ENCODE measurements around the gene NFATC1. TPM values are rescaled to one million over a fixed set of nuclear protein-coding genes. Genes with fewer than 3 reads are reported as not detected.

Gene NFATC1
- total RNA-seq, 5 donors from 2014 or later (not counting 1 experiment from before 2014, with no cell fraction given) = 58.1 to 108 (median 66.0) TPM

GRCh38 chr18:79432376-79433120 is 36.8 kb downstream of the NFATC1 start:
- H3K4me1 Mint-ChIP-seq = peaks cover 38 to 45% (median 41%) of the 10 kb centered on the region in 3 donors
- POLR2A ChIA-PET = no interaction called here
- Histone ChIP-seq H3K9me3 (no peaks in the 10 kb centered on the region), H3K36me3 (ENCODE audit: control insufficient read depth in 2 of 2, extremely low read depth in 1 of 2, insufficient read depth in 1 of 2, low read length in 1 of 2) (peaks cover 5 to 32% of the 10 kb centered on the region in 2 donors), H3K27ac (ENCODE audit: low read length) (no peak overlapping the region), H3K27me3 (replicated peaks in 1 of 2; ENCODE audit: control insufficient read depth in 2 of 2, extremely low read depth in 1 of 2, insufficient read depth in 2 of 2, low read length in 1 of 2) (no peaks in the 10 kb centered on the region), H3K4me3 (ENCODE audit: control insufficient read depth in 1 of 2, extremely low read depth in 1 of 2, low read length in 1 of 2) (no peak overlapping the region), H3K4me1 (ENCODE audit: control insufficient read depth in 1 of 2, extremely low read depth in 1 of 2, insufficient read depth in 2 of 2, low read length in 2 of 2) (peaks cover 0 to 29% of the 10 kb centered on the region in 2 experiments)
- H3K27ac Mint-ChIP-seq = no peak overlapping the region
- DNase-seq (no peak), ATAC-seq (replicated peaks in 1 of 4) (peak in 1 of 4 experiments; percentile 7)
- CTCF ChIA-PET = no interaction called here
- no peak overlapping the region for H3K4me3 Mint-ChIP-seq
- WGBS (ENCODE audit: insufficient coverage) = 93% methylated on average over 27 of the region's 33 CpGs
- no peaks in the 10 kb centered on the region for H3K9me3 Mint-ChIP-seq
- no peaks in the 10 kb centered on the region for H3K27me3 Mint-ChIP-seq
- H3K36me3 Mint-ChIP-seq = peaks cover 10% of the 10 kb centered on the region

- Histone ChIP-seq H3K4me3 (ENCODE audit: control insufficient read depth in 1 of 2, extremely low read depth in 1 of 2, low read length in 1 of 2) (no peak overlapping the region), H3K27ac (ENCODE audit: low read length) (no peak overlapping the region), H3K9me3 (no peaks in the 10 kb centered on the region), H3K4me1 (ENCODE audit: control insufficient read depth in 1 of 2, extremely low read depth in 1 of 2, insufficient read depth in 2 of 2, low read length in 2 of 2) (peaks cover 0 to 38% of the 10 kb centered on the region in 2 experiments), H3K27me3 (replicated peaks in 1 of 2; ENCODE audit: control insufficient read depth in 2 of 2, extremely low read depth in 1 of 2, insufficient read depth in 2 of 2, low read length in 1 of 2) (no peaks in the 10 kb centered on the region), H3K36me3 (ENCODE audit: control insufficient read depth in 2 of 2, extremely low read depth in 1 of 2, insufficient read depth in 1 of 2, low read length in 1 of 2) (peaks cover 10 to 34% of the 10 kb centered on the region in 2 donors)
- Mint-ChIP-seq H3K36me3 (peaks cover 17% of the 10 kb centered on the region), H3K4me3 (no peak overlapping the region), H3K27me3 (no peaks in the 10 kb centered on the region), H3K9me3 (no peaks in the 10 kb centered on the region), H3K27ac (no peak overlapping the region), H3K4me1 (peaks cover 42 to 48% (median 44%) of the 10 kb centered on the region in 3 donors)
- CTCF ChIA-PET = no interaction called here
- no peak for DNase-seq
- WGBS (ENCODE audit: insufficient coverage) = 95% methylated on average over 25 of the region's 27 CpGs
- ATAC-seq (replicated peaks in 1 of 4) = no peak
- POLR2A ChIA-PET = no interaction called here
Measured at GRCh38 chr18:79433431-79433830, 37.7 kb downstream of the NFATC1 start.

GRCh38 chr18:79434607-79435401 is 39.1 kb downstream of the NFATC1 start:
- no peak overlapping the region for H3K4me3 Mint-ChIP-seq
- no peak for ATAC-seq (replicated peaks in 1 of 4)
- CTCF ChIA-PET = no interaction called here

GRCh38 chr18:79436556-79437275 is 41.0 kb downstream of the NFATC1 start:
- Histone ChIP-seq H3K9me3 (no peaks in the 10 kb centered on the region), H3K27me3 (replicated peaks in 1 of 2; ENCODE audit: control insufficient read depth in 2 of 2, extremely low read depth in 1 of 2, insufficient read depth in 2 of 2, low read length in 1 of 2) (no peaks in the 10 kb centered on the region), H3K27ac (ENCODE audit: low read length) (no peak overlapping the region), H3K4me3 (ENCODE audit: control insufficient read depth in 1 of 2, extremely low read depth in 1 of 2, low read length in 1 of 2) (no peak overlapping the region), H3K4me1 (ENCODE audit: control insufficient read depth in 1 of 2, extremely low read depth in 1 of 2, insufficient read depth in 2 of 2, low read length in 2 of 2) (peaks cover 0 to 53% of the 10 kb centered on the region in 2 experiments), H3K36me3 (ENCODE audit: control insufficient read depth in 2 of 2, extremely low read depth in 1 of 2, insufficient read depth in 1 of 2, low read length in 1 of 2) (peaks cover 10 to 33% of the 10 kb centered on the region in 2 donors)
- no peaks in the 10 kb centered on the region for H3K27me3 Mint-ChIP-seq
- peak in 1 of 4 experiments; percentile 9 for ATAC-seq (replicated peaks in 1 of 4)
- POLR2A ChIA-PET = no interaction called here
- peaks cover 35 to 53% (median 39%) of the 10 kb centered on the region in 3 donors for H3K4me1 Mint-ChIP-seq
- peaks cover 19% of the 10 kb centered on the region for H3K36me3 Mint-ChIP-seq
- WGBS (ENCODE audit: insufficient coverage) = 96% methylated on average over 22 of the region's 37 CpGs
- H3K9me3 Mint-ChIP-seq = no peaks in the 10 kb centered on the region
- CTCF ChIA-PET = no interaction called here
- no peak for DNase-seq
- H3K27ac Mint-ChIP-seq = no peak overlapping the region
- H3K4me3 Mint-ChIP-seq = no peak overlapping the region

More at GRCh38 chr18:79434607-79435401, 39.1 kb downstream of the NFATC1 start:
- H3K27me3 Mint-ChIP-seq = no peaks in the 10 kb centered on the region
- peaks cover 19% of the 10 kb centered on the region for H3K36me3 Mint-ChIP-seq
- H3K27ac Mint-ChIP-seq = peak overlapping the region in 1 of 2 donors; percentile 61
- peaks cover 10 to 29% of the 10 kb centered on the region in 2 donors for H3K36me3 ChIP-seq (ENCODE audit: control insufficient read depth in 2 of 2, extremely low read depth in 1 of 2, insufficient read depth in 1 of 2, low read length in 1 of 2)
- no peak for DNase-seq
- no peak overlapping the region for H3K4me3 ChIP-seq (ENCODE audit: control insufficient read depth in 1 of 2, extremely low read depth in 1 of 2, low read length in 1 of 2)
- peaks cover 0 to 47% of the 10 kb centered on the region in 2 experiments for H3K4me1 ChIP-seq (ENCODE audit: control insufficient read depth in 1 of 2, extremely low read depth in 1 of 2, insufficient read depth in 2 of 2, low read length in 2 of 2)
- H3K27ac ChIP-seq (ENCODE audit: low read length) = no peak overlapping the region
- peaks cover 44 to 50% (median 48%) of the 10 kb centered on the region in 3 donors for H3K4me1 Mint-ChIP-seq
- 88% methylated on average over 17 of the region's 31 CpGs for WGBS (ENCODE audit: insufficient coverage)
- POLR2A ChIA-PET = interaction anchor here in 1 of 2 donors (0.6 kb wide), 1 partner anchor 19 kb away, joined by 4 read pairs; no protein-coding TSS in a partner anchor
- no peaks in the 10 kb centered on the region for H3K9me3 Mint-ChIP-seq
- no peaks in the 10 kb centered on the region for H3K9me3 ChIP-seq
- no peaks in the 10 kb centered on the region for H3K27me3 ChIP-seq (replicated peaks in 1 of 2; ENCODE audit: control insufficient read depth in 2 of 2, extremely low read depth in 1 of 2, insufficient read depth in 2 of 2, low read length in 1 of 2)

DNA sequence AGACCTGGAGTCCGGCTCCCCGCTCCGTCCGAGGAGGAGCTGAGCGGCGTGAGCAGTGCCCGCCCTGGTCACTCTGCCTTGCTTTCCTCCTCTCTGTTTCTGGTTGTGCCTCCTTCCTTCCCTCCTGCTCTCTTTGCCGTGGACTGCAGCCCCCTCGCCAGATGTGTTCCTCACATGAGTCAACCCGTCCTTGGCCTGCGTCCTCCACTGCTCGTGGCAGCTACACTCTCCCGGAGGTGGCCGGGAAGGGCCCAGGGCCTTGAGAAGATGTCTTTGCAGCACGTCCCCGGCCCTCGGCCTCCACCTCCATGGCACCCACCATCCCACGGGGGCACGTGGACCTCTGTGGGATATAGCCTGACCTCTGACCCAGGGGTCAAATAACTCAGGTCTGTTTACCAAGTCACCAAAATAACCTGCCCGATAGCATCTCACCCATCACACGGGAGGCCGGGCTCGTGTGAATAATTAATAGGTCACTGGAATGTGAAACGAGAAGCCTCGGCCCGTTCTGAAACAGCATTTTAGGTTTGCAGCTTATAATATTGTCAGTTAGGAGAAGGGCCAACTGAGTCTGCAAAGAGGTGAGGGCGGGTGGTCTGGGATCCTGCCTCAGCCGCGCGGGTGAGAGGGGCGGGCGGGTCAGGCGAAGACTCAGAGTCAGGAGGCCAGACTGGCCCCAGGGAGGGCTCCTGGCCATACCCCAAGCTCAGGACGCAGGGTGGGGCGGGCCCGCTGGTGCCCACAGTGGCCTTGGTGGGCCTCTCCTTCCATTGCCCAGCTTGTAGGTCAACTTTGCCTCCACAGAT is 42.6 kb downstream of the NFATC1 start:
- no peak overlapping the region for H3K4me3 ChIP-seq (ENCODE audit: control insufficient read depth in 1 of 2, extremely low read depth in 1 of 2, low read length in 1 of 2)
- no peak overlapping the region for H3K27ac Mint-ChIP-seq

More for the DNA sequence above, 42.6 kb downstream of the NFATC1 start:
- Histone ChIP-seq H3K9me3 (no peaks in the 10 kb centered on the region), H3K36me3 (ENCODE audit: control insufficient read depth in 2 of 2, extremely low read depth in 1 of 2, insufficient read depth in 1 of 2, low read length in 1 of 2) (peaks cover 11 to 26% of the 10 kb centered on the region in 2 donors), H3K27ac (ENCODE audit: low read length) (no peak overlapping the region), H3K4me1 (ENCODE audit: control insufficient read depth in 1 of 2, extremely low read depth in 1 of 2, insufficient read depth in 2 of 2, low read length in 2 of 2) (peaks cover 0 to 53% of the 10 kb centered on the region in 2 experiments), H3K27me3 (replicated peaks in 1 of 2; ENCODE audit: control insufficient read depth in 2 of 2, extremely low read depth in 1 of 2, insufficient read depth in 2 of 2, low read length in 1 of 2) (no peaks in the 10 kb centered on the region)
- ATAC-seq (replicated peaks in 1 of 4) = no peak
- no peak for DNase-seq
- H3K36me3 Mint-ChIP-seq = peaks cover 19% of the 10 kb centered on the region
- ChIA-PET CTCF (no interaction called here), POLR2A (interaction anchor here in 1 of 2 donors (0.6 kb wide), 1 partner anchor 64 kb away, joined by 3 read pairs; no protein-coding TSS in a partner anchor)
- H3K4me1 Mint-ChIP-seq = peaks cover 35 to 56% (median 39%) of the 10 kb centered on the region in 3 donors
- no peaks in the 10 kb centered on the region for H3K27me3 Mint-ChIP-seq
- 96% methylated on average over 24 of the region's 36 CpGs for WGBS (ENCODE audit: insufficient coverage)
- no peaks in the 10 kb centered on the region for H3K9me3 Mint-ChIP-seq
- H3K4me3 Mint-ChIP-seq = peak overlapping the region in 1 of 3 donors; percentile 45
